Liver (tissue), 3 donors: ENCODE data around the gene MMP23B.

Source experiments
- CTCF ChIP-seq: fragments of 150-350 bp; IDR thresholded peaks from 2 replicates; pipeline ENCODE4 v1.5.1; 2017; ENCODE audit warnings: improper control_type of control experiment, low read depth, low read length; ENCODE audit not compliant: missing input control
- EGR1 ChIP-seq, 2 donors: IDR thresholded peaks; 2 replicates each; pipeline ENCODE4 v1.6.1; 2016 to 2018; ENCODE audit warnings: antibody characterized with exemption in 2 of 2, low read depth in 2 of 2
- FOXA1 ChIP-seq: IDR thresholded peaks from 2 replicates; pipeline ENCODE4 v1.6.1; 2016; ENCODE audit warnings: antibody characterized with exemption
- GABPA ChIP-seq, 2 donors: IDR thresholded peaks in 1 of 2; conservative IDR thresholded peaks in 1 of 2; 2 replicates each; pipeline ENCODE4 v1.6.1; 2016; ENCODE audit warnings: antibody characterized with exemption in 2 of 2, mild to moderate bottlenecking in 1 of 2, moderate library complexity in 1 of 2
- MAX ChIP-seq: IDR thresholded peaks from 2 replicates; pipeline ENCODE4 v1.6.1; 2016; ENCODE audit warnings: antibody characterized with exemption
- NR2F2 ChIP-seq: IDR thresholded peaks from 2 replicates; pipeline ENCODE4 v1.6.1; 2016; ENCODE audit warnings: antibody characterized with exemption
- RAD21 ChIP-seq, 2 donors: IDR thresholded peaks; 2 replicates each; pipeline ENCODE4 v1.6.1; 2016; ENCODE audit warnings: antibody characterized with exemption in 2 of 2, mild to moderate bottlenecking in 2 of 2
- REST ChIP-seq: IDR thresholded peaks from 2 replicates; pipeline ENCODE4 v1.6.1; 2016; ENCODE audit warnings: antibody characterized with exemption, mild to moderate bottlenecking
- RXRA ChIP-seq, 2 donors: IDR thresholded peaks; 2 replicates each; pipeline ENCODE4 v1.6.1; 2017 to 2018; ENCODE audit warnings: antibody characterized with exemption in 2 of 2, mild to moderate bottlenecking in 1 of 2
- SP1 ChIP-seq: IDR thresholded peaks from 2 replicates; pipeline ENCODE4 v1.6.1; 2018; ENCODE audit warnings: antibody characterized with exemption, mild to moderate bottlenecking
- TAF1 ChIP-seq: conservative IDR thresholded peaks from 2 replicates; pipeline ENCODE4 v1.6.1; 2016; ENCODE audit warnings: antibody characterized with exemption, mild to moderate bottlenecking
- YY1 ChIP-seq: IDR thresholded peaks from 2 replicates; pipeline ENCODE4 v1.6.1; 2016; ENCODE audit warnings: antibody characterized with exemption, mild to moderate bottlenecking
- ZBTB33 ChIP-seq: IDR thresholded peaks from 2 replicates; pipeline ENCODE4 v1.6.1; 2016; ENCODE audit warnings: antibody characterized with exemption
- donor health status: healthy.
- donor health status: healthy.

GRCh38 chr1:1598051-1598719, 33.8 kb upstream of the MMP23B start:
- no peak for TF ChIP-seq RAD21 (IDR thresholded peaks at IDR 0.05)
- no peak for TF ChIP-seq CTCF
- no peak for TF ChIP-seq ZBTB33
- no peak for TF ChIP-seq TAF1
- TF ChIP-seq SP1 = no peak
- TF ChIP-seq GABPA (IDR thresholded peaks at IDR 0.05 in 1 of 2, conservative IDR thresholded peaks at IDR 0.05 in 1 of 2) = no peak
- no peak for TF ChIP-seq FOXA1
- TF ChIP-seq RXRA (IDR thresholded peaks at IDR 0.05) = no peak
- no peak for TF ChIP-seq YY1
- TF ChIP-seq REST = no peak
- TF ChIP-seq EGR1 (IDR thresholded peaks at IDR 0.05; ENCODE audit: low read depth in 2 of 2) = no peak
- TF ChIP-seq NR2F2 = no peak
- no peak for TF ChIP-seq MAX
